OCI-LY1 (cell line): ENCODE data around the gene TOGARAM2.

Experiments
- H2AFZ ChIP-seq: fragments of 200-600 bp; sonication (generic), shearing (Covaris generic); 2 replicates; pipeline ENCODE4 v1.6.0; 2014; ENCODE audit warnings: antibody characterized with exemption, mild to moderate bottlenecking, low read length
- H3F3A ChIP-seq: fragments of 200-600 bp; sonication (generic), shearing (Covaris generic); 2 replicates; pipeline ENCODE4 v1.6.0; 2014; ENCODE audit warnings: mild to moderate bottlenecking, antibody characterized with exemption, low read length, moderate library complexity; ENCODE audit not compliant: insufficient read depth
- H3K27ac ChIP-seq: fragments of 200-600 bp; sonication (generic); 2 replicates; pipeline ENCODE4 v1.5.1; 2014; ENCODE audit warnings: low read length, mixed run types, mild to moderate bottlenecking, low read depth; ENCODE audit not compliant: poor library complexity, severe bottlenecking
- H3K27me3 ChIP-seq: fragments of 200-600 bp; sonication (generic); 2 replicates; pipeline ENCODE4 v1.6.0; 2014; ENCODE audit warnings: antibody characterized with exemption, mild to moderate bottlenecking, low read length, moderate library complexity; ENCODE audit not compliant: insufficient read depth
- H3K36me3 ChIP-seq: fragments of 200-600 bp; sonication (generic); 2 replicates; pipeline ENCODE4 v1.6.1; 2014; ENCODE audit warnings: mild to moderate bottlenecking, antibody characterized with exemption, low read length, moderate library complexity, mixed read lengths; ENCODE audit not compliant: insufficient read depth
- H3K4me1 ChIP-seq: fragments of 200-600 bp; sonication (generic); 2 replicates; pipeline ENCODE4 v1.5.1; 2014; ENCODE audit warnings: mild to moderate bottlenecking, low read length, moderate library complexity; ENCODE audit not compliant: insufficient read depth, severe bottlenecking
- H3K4me2 ChIP-seq: fragments of 200-600 bp; sonication (generic), shearing (Covaris generic); 2 replicates; pipeline ENCODE4 v1.6.1; 2014; ENCODE audit warnings: low read length
- H3K4me3 ChIP-seq: fragments of 200-600 bp; sonication (generic); 2 replicates; pipeline ENCODE4 v1.5.1; 2014; ENCODE audit warnings: low read length, low read depth, mild to moderate bottlenecking, mixed read lengths; ENCODE audit not compliant: poor library complexity, severe bottlenecking
- H3K79me2 ChIP-seq: fragments of 200-600 bp; shearing (Covaris generic); 2 replicates; pipeline ENCODE4 v1.6.1; 2016; ENCODE audit warnings: mixed run types, low read length, mixed read lengths; ENCODE audit not compliant: insufficient read depth
- H3K9ac ChIP-seq: fragments of 200-600 bp; sonication (generic), shearing (Covaris generic); 2 replicates; pipeline ENCODE4 v1.6.1; 2014; ENCODE audit warnings: mild to moderate bottlenecking, low read length, mixed read lengths
- H3K9me2 ChIP-seq: fragments of 200-600 bp; sonication (generic), shearing (Covaris generic); 2 replicates; pipeline ENCODE4 v1.6.1; 2014; ENCODE audit warnings: low read depth, mild to moderate bottlenecking, low read length, mixed read lengths
- H3K9me3 ChIP-seq: fragments of 200-600 bp; shearing (Covaris generic); 2 replicates; pipeline ENCODE4 v1.6.1; 2014; ENCODE audit warnings: low read length, mixed read lengths
- H4K20me1 ChIP-seq: fragments of 200-600 bp; sonication (generic), shearing (Covaris generic); 2 replicates; pipeline ENCODE4 v1.6.0; 2016; ENCODE audit warnings: mild to moderate bottlenecking, low read length; ENCODE audit not compliant: insufficient read depth
- EZH2 ChIP-seq: fragments of 200-600 bp; sonication (generic), shearing (Covaris generic); IDR thresholded peaks from 2 replicates; pipeline ENCODE4 v1.8.0; 2017; ENCODE audit warnings: borderline replicate concordance, mixed run types, mild to moderate bottlenecking, antibody characterized with exemption, low read length, moderate library complexity, mixed read lengths
- TF ChIP-seq, protein P1 (sequence below): fragments of 200-600 bp; sonication (generic), shearing (Covaris generic); IDR thresholded peaks from 2 replicates; pipeline ENCODE4 v1.5.1; 2017; ENCODE audit warnings: mild to moderate bottlenecking, antibody characterized with exemption, low read length, moderate library complexity, mixed read lengths

TOGARAM2 gene

DNA sequence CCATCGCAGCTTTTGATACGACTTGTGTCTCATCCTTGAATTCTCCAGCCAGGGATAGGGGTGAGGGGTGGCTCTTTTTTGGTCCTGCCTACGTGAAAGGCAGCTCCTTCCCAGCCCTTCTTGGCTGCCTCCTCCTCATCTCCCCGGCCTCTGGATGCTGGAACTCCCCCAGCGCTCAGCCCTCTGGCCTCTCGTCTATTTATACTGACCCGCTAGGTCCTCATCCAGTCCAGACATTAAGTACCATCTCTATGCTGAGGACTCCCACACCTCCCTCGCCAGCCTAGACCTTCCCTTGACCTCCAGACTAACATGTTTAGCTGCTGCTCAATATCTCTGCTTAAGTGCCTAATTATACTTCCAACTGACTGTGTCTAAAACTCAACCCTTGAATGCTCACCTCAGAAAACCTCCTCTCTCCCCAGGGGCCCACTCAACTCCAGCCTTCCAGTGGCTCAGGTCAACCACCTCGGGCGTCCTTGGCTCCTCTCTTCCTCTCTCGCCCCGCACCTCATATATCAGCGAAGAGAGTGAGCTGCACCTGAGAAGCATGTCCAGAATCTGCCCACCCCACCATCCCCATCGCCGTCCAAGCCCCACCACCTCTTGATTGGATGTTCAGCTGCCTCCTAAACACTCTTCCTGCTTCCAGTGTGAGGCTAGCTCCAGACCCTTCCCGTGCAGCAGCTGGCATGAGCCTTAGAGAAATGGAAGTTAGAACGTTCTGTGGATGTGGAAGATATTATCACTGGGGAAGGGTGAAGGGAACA is 34.8 kb downstream of the TOGARAM2 start:
- H3K9me2 ChIP-seq: no peaks in the 10 kb centered on the region
- no peak overlapping the region for H3K27ac ChIP-seq
- no peaks in the 10 kb centered on the region for H3K9me3 ChIP-seq
- no peaks in the 10 kb centered on the region for H3F3A ChIP-seq
- TF ChIP-seq, protein P1, sequence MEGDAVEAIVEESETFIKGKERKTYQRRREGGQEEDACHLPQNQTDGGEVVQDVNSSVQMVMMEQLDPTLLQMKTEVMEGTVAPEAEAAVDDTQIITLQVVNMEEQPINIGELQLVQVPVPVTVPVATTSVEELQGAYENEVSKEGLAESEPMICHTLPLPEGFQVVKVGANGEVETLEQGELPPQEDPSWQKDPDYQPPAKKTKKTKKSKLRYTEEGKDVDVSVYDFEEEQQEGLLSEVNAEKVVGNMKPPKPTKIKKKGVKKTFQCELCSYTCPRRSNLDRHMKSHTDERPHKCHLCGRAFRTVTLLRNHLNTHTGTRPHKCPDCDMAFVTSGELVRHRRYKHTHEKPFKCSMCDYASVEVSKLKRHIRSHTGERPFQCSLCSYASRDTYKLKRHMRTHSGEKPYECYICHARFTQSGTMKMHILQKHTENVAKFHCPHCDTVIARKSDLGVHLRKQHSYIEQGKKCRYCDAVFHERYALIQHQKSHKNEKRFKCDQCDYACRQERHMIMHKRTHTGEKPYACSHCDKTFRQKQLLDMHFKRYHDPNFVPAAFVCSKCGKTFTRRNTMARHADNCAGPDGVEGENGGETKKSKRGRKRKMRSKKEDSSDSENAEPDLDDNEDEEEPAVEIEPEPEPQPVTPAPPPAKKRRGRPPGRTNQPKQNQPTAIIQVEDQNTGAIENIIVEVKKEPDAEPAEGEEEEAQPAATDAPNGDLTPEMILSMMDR: no peak
- no peak for TF ChIP-seq EZH2
- no peaks in the 10 kb centered on the region for H3K27me3 ChIP-seq
- no peaks in the 10 kb centered on the region for H3K4me1 ChIP-seq
- no peak overlapping the region for H3K4me2 ChIP-seq
- no peaks in the 10 kb centered on the region for H3K79me2 ChIP-seq
- no peak overlapping the region for H3K4me3 ChIP-seq
- H3K36me3 ChIP-seq: no peaks in the 10 kb centered on the region
- H3K9ac ChIP-seq: no peak overlapping the region
- H2AFZ ChIP-seq: no peak overlapping the region
- H4K20me1 ChIP-seq: no peaks in the 10 kb centered on the region

DNA sequence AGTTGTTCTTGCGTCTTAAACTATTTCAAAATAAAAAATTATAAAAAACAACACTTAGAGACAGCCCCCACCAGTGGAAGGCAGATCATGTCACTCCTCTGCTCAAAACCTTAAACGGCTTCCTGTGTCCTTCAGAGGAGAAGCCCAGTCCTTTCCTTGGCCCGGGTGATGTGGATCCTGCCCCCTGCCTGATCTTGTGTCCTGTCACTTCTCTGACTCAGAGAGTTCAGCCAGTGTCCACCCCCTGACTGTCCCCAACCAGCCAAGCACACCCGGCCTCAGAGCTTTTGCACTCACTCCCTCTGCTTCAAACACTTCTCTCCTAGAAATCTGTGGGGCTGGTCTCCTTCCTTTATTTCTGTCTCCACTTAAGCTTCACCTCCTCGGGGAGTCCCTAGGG is 35.4 kb downstream of the TOGARAM2 start:
- Histone ChIP-seq H3K27ac (no peak overlapping the region), H3K36me3 (no peaks in the 10 kb centered on the region), H3K4me2 (no peak overlapping the region), H3K79me2 (no peaks in the 10 kb centered on the region), H3K27me3 (no peaks in the 10 kb centered on the region), H3K4me3 (no peak overlapping the region), H3K9me3 (no peaks in the 10 kb centered on the region), H4K20me1 (no peaks in the 10 kb centered on the region), H2AFZ (no peak overlapping the region), H3K4me1 (no peaks in the 10 kb centered on the region), H3K9me2 (no peaks in the 10 kb centered on the region), H3F3A (no peaks in the 10 kb centered on the region), H3K9ac (no peak overlapping the region)
- no peak for TF ChIP-seq EZH2
- TF ChIP-seq, protein P1: no peak

DNA sequence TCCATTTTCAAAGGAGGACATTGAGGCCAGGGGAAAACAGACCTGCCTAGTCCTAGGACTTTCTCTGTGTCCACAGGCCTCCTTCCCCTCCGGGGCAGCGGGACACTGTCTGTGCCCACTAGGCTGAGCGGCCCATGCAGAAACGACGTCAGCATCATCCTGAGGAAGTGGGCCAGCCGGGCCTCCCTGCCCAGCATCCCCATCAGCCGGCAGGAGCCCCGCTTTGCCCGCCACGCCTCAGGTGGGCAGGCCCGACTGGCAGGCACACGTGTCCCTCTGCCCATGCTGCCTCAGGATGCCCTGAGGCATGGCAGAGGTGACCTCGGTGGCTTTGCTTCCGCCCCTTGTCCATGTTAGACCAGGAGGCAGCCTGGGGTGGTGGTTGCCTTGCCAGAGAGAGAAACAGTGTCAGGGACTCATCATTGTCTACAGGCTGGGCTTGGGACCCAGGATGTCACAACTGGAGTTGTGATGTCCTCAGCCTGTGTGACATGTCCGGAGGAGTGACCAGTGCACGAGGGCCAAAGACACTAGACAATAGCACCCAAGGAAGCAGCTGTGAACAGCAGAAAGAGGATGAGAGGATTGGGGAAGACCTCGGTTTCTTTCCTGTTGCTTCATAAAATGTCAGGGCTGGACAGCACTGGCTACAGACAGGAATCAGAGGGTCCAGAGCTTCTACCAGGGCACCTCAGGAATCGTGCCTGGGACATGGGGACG is 36.8 kb downstream of the TOGARAM2 start:
- Histone ChIP-seq H3K4me2 (no peak overlapping the region), H4K20me1 (no peaks in the 10 kb centered on the region), H3K27ac (no peak overlapping the region), H3K36me3 (no peaks in the 10 kb centered on the region), H2AFZ (no peak overlapping the region), H3K4me3 (no peak overlapping the region), H3K9me3 (no peaks in the 10 kb centered on the region), H3K9ac (no peak overlapping the region), H3K27me3 (no peaks in the 10 kb centered on the region), H3K4me1 (no peaks in the 10 kb centered on the region), H3K9me2 (no peaks in the 10 kb centered on the region), H3F3A (no peaks in the 10 kb centered on the region), H3K79me2 (no peaks in the 10 kb centered on the region)
- no peak for TF ChIP-seq EZH2
- TF ChIP-seq, protein P1: no peak
